Mesenchymal stem cell (in vitro differentiated cells and primary cell): Measurements from ENCODE around the gene REPS1.

ENCODE experiments used
- DNase-seq: peaks from one replicate; pipeline ENCODE4 v3.0.0-alpha.2; 2013
- H2AFZ ChIP-seq: one replicate; pipeline ENCODE4 v1.6.1; 2013; ENCODE audit warnings: low read depth, mild to moderate bottlenecking, control low read depth, inconsistent platforms, low read length, moderate library complexity
- H2AK5ac ChIP-seq: 2 replicates; pipeline ENCODE4 v1.6.1; 2013; ENCODE audit warnings: low read length, moderate library complexity, mild to moderate bottlenecking, inconsistent platforms; ENCODE audit not compliant: severe bottlenecking
- H2BK120ac ChIP-seq: one replicate; pipeline ENCODE4 v1.6.1; 2013; ENCODE audit warnings: low read depth, mild to moderate bottlenecking, inconsistent platforms, low read length, moderate library complexity
- H2BK12ac ChIP-seq, 2 experiments: one replicate each; pipeline ENCODE4 v1.6.1; 2013; ENCODE audit warnings: inconsistent platforms in 2 of 2, low read length in 2 of 2, mild to moderate bottlenecking in 2 of 2, moderate library complexity in 2 of 2, control low read depth in 1 of 2
- H2BK15ac ChIP-seq: one replicate; pipeline ENCODE4 v1.6.1; 2013; ENCODE audit warnings: mild to moderate bottlenecking, low read depth, inconsistent platforms; ENCODE audit not compliant: poor library complexity, severe bottlenecking
- H2BK5ac ChIP-seq: 2 replicates; pipeline ENCODE4 v1.6.1; 2013; ENCODE audit warnings: low read depth, mild to moderate bottlenecking, low read length, control low read depth, inconsistent platforms; ENCODE audit not compliant: poor library complexity, severe bottlenecking
- H3K14ac ChIP-seq, 2 experiments: one replicate each; pipeline ENCODE4 v1.6.1; 2013; ENCODE audit warnings: inconsistent platforms in 2 of 2, low read length in 2 of 2, control low read depth in 1 of 2, mild to moderate bottlenecking in 1 of 2, moderate library complexity in 1 of 2
- H3K18ac ChIP-seq, 2 experiments: one replicate each; pipeline ENCODE4 v1.6.1; 2013; ENCODE audit warnings: inconsistent platforms in 2 of 2, low read length in 2 of 2, control low read depth in 1 of 2, low read depth in 1 of 2, mild to moderate bottlenecking in 1 of 2
- H3K23ac ChIP-seq, 2 experiments: one replicate each; pipeline ENCODE4 v1.6.1; 2013; ENCODE audit warnings: inconsistent platforms in 2 of 2, low read length in 2 of 2, mild to moderate bottlenecking in 2 of 2, moderate library complexity in 2 of 2, control low read depth in 1 of 2
- H3K27ac ChIP-seq: 2 replicates; pipeline ENCODE4 v1.5.1; 2013; ENCODE audit warnings: mild to moderate bottlenecking, moderate library complexity, low read length, control low read depth, inconsistent platforms; ENCODE audit not compliant: poor library complexity, severe bottlenecking
- H3K27me3 ChIP-seq, 2 experiments: 2 replicates each; pipeline versions ENCODE4 v1.6.1 to v1.7.0; 2013; ENCODE audit warnings: low read length in 2 of 2, mild to moderate bottlenecking in 2 of 2, moderate library complexity in 2 of 2, control low read depth in 1 of 2, inconsistent platforms in 1 of 2; ENCODE audit not compliant: control insufficient read depth in 1 of 2, insufficient read depth in 1 of 2
- H3K36me3 ChIP-seq, 2 experiments: 2 replicates each; pipeline versions ENCODE4 v1.6.1 to v1.7.0; 2013; ENCODE audit warnings: low read length in 2 of 2, control low read depth in 1 of 2, inconsistent platforms in 1 of 2, low read depth in 1 of 2, mild to moderate bottlenecking in 1 of 2; ENCODE audit not compliant: insufficient read depth in 2 of 2, control insufficient read depth in 1 of 2
- H3K4ac ChIP-seq, 2 experiments: one replicate each; pipeline ENCODE4 v1.6.1; 2013; ENCODE audit warnings: inconsistent platforms in 2 of 2, low read length in 2 of 2, mild to moderate bottlenecking in 2 of 2, moderate library complexity in 2 of 2, control low read depth in 1 of 2, low read depth in 1 of 2
- H3K4me1 ChIP-seq: 2 replicates; pipeline ENCODE4 v1.6.1; 2013; ENCODE audit warnings: low read depth, low read length, control low read depth; ENCODE audit not compliant: control insufficient read depth, insufficient read depth
- H3K4me2 ChIP-seq: 2 replicates; pipeline ENCODE4 v1.6.1; 2013; ENCODE audit warnings: low read length, mild to moderate bottlenecking, inconsistent platforms; ENCODE audit not compliant: poor library complexity, severe bottlenecking
- H3K4me3 ChIP-seq, 2 experiments: 2 replicates each; pipeline versions ENCODE4 v1.5.1 to v1.7.0; 2013; ENCODE audit warnings: low read length in 2 of 2, mild to moderate bottlenecking in 2 of 2, control low read depth in 1 of 2, low read depth in 1 of 2; ENCODE audit not compliant: insufficient read depth in 1 of 2
- H3K79me1 ChIP-seq: replicated peaks from 2 replicates; pipeline ENCODE4 v1.6.1; 2013; ENCODE audit warnings: mild to moderate bottlenecking, control low read depth, low read length, inconsistent platforms; ENCODE audit not compliant: poor library complexity, severe bottlenecking
- H3K9ac ChIP-seq: 2 replicates; pipeline ENCODE4 v1.7.0; 2013; ENCODE audit warnings: mild to moderate bottlenecking, low read length, moderate library complexity
- H3K9me3 ChIP-seq: 2 replicates; pipeline ENCODE4 v1.7.0; 2013; ENCODE audit warnings: mild to moderate bottlenecking, low read length; ENCODE audit not compliant: control insufficient read depth
- H4K8ac ChIP-seq: one replicate; pipeline ENCODE4 v1.6.1; 2013; ENCODE audit warnings: inconsistent platforms, mild to moderate bottlenecking, low read length, moderate library complexity
- H4K91ac ChIP-seq: one replicate; pipeline ENCODE4 v1.6.1; 2013; ENCODE audit warnings: mild to moderate bottlenecking, low read length, inconsistent platforms
- WGBS: methylation state at CpG from one replicate; pipeline ENCODE4 v1.1.7; 2013; ENCODE audit warnings: mixed read lengths; 5-methylcytosine and 5-hydroxymethylcytosine counted together

The REPS1 gene

GRCh38 chr6:138966870-138967269 lies 21.2 kb downstream of the REPS1 start:
- no peak for DNase-seq
- 96% methylated on average over 4 of the region's 5 CpGs for WGBS
- Histone ChIP-seq H2BK5ac (no peak overlapping the region), H2BK12ac (no peak overlapping the region), H3K4me2 (no peak overlapping the region), H2AFZ (no peak overlapping the region), H3K27ac (no peak overlapping the region), H3K9ac (no peak overlapping the region), H3K79me1 (peaks cover 9% of the 10 kb centered on the region), H4K8ac (no peak overlapping the region), H3K4ac (no peak overlapping the region), H3K18ac (no peak overlapping the region), H3K4me3 (no peak overlapping the region), H3K9me3 (no peaks in the 10 kb centered on the region), H2AK5ac (no peak overlapping the region), H3K23ac (no peak overlapping the region), H3K14ac (no peak overlapping the region), H3K36me3 (no peaks in the 10 kb centered on the region), H3K27me3 (no peaks in the 10 kb centered on the region), H2BK120ac (no peak overlapping the region), H4K91ac (no peak overlapping the region), H2BK15ac (no peak overlapping the region), H3K4me1 (peaks cover 6% of the 10 kb centered on the region)

DNA sequence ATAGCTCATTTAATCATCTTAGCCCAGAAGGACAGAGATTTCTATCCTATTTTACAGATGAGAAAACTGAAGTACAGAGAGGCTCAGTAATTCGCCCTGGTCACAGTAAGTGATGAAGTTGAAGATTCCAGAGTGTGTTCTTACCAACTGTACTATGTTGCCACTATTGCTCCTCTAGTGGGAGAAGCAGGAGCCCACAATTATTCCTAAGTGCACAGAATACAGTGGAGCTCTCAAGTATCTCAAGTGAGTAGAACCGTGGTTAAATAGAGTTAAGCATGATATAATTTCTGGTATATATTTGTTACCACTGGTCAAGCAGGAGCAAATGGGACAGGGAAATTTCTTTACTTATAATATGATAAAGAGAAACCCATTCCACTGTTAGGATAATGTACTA lies 22.1 kb downstream of the REPS1 start:
- no peak overlapping the region for H3K4me2 ChIP-seq
- no peak overlapping the region for H3K4ac ChIP-seq
- H2AFZ ChIP-seq: no peak overlapping the region
- no peak overlapping the region for H4K8ac ChIP-seq
- no peak overlapping the region for H2BK15ac ChIP-seq
- no peak overlapping the region for H3K18ac ChIP-seq
- no peaks in the 10 kb centered on the region for H3K36me3 ChIP-seq
- no peak overlapping the region for H3K27ac ChIP-seq
- H3K23ac ChIP-seq: no peak overlapping the region
- no peak overlapping the region for H4K91ac ChIP-seq
- no peak overlapping the region for H3K4me3 ChIP-seq
- no peak overlapping the region for H3K9ac ChIP-seq
- H3K14ac ChIP-seq: no peak overlapping the region
- peaks cover 3% of the 10 kb centered on the region for H3K4me1 ChIP-seq
- no peak overlapping the region for H2BK5ac ChIP-seq
- no peak overlapping the region for H2BK120ac ChIP-seq
- H3K9me3 ChIP-seq: no peaks in the 10 kb centered on the region
- H2BK12ac ChIP-seq: no peak overlapping the region
- no peaks in the 10 kb centered on the region for H3K27me3 ChIP-seq
- no peak for DNase-seq
- no peak overlapping the region for H2AK5ac ChIP-seq
- peaks cover 13% of the 10 kb centered on the region for H3K79me1 ChIP-seq
- 100% methylated on average over 2 of the region's 2 CpGs for WGBS

DNA sequence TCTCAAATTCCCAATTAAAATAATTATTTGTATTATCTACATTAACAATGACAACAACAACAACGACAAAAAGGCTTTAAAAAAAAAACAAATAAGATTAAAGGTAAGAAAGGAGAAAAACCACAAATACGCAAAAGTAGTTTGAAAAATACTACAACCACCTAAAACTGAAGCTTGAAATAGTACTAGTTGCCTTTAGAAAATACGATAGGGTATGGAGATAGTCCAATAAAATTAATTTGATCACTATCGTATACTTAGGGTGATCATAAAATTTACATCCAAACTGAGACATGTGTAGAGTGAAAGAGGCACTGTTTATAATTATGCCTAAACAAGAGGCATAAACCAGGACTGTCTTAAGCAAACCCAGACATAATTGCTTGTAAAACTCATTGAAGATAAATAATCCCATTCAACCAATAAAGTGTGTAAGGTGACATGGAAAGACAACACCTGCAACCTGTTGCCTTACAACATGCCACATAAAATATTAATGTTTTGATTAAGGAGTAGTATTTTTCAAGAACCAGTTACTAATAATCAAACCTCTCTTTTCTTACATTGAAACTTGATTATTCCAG lies 22.7 kb downstream of the REPS1 start:
- Histone ChIP-seq H2AK5ac (no peak overlapping the region), H3K4me1 (peaks cover under 1% of the 10 kb centered on the region), H3K4me3 (no peak overlapping the region), H2BK15ac (no peak overlapping the region), H3K9ac (no peak overlapping the region), H2BK120ac (no peak overlapping the region), H3K36me3 (no peaks in the 10 kb centered on the region), H3K23ac (no peak overlapping the region), H3K27ac (no peak overlapping the region), H2BK5ac (no peak overlapping the region), H3K9me3 (no peaks in the 10 kb centered on the region), H4K91ac (no peak overlapping the region), H3K27me3 (no peaks in the 10 kb centered on the region), H3K4me2 (no peak overlapping the region), H3K14ac (no peak overlapping the region), H2BK12ac (no peak overlapping the region), H3K79me1 (peaks cover 13% of the 10 kb centered on the region), H3K4ac (no peak overlapping the region), H4K8ac (no peak overlapping the region), H3K18ac (no peak overlapping the region), H2AFZ (no peak overlapping the region)
- no CpG with 5 or more reads among the region's 4 CpGs for WGBS
- no peak for DNase-seq

DNA sequence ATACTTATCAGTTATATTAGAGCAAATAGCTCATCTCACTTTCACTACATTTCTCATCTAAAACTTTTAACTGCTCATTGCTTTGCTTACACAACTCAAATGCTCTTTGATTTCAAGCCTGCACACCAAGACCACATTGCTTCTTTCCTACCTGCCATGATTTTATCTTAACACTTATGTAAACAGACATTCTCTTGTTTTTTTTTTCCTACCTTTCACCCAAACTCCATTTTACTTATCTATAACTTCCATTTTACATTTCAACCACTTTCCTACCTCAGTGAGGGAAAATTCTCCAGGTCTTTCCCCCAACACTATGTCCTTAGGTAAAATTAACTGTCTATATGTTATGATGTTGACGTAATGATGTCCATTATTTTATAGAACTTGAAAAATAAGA lies 24.0 kb downstream of the REPS1 start:
- Histone ChIP-seq H3K27me3 (no peaks in the 10 kb centered on the region), H3K18ac (no peak overlapping the region), H3K9ac (no peak overlapping the region), H3K79me1 (peaks cover 15% of the 10 kb centered on the region), H2BK12ac (no peak overlapping the region), H2AK5ac (no peak overlapping the region), H3K4me1 (no peaks in the 10 kb centered on the region), H3K36me3 (no peaks in the 10 kb centered on the region), H3K23ac (no peak overlapping the region), H3K27ac (no peak overlapping the region), H4K91ac (no peak overlapping the region), H2BK15ac (no peak overlapping the region), H3K4ac (no peak overlapping the region), H2AFZ (no peak overlapping the region), H4K8ac (no peak overlapping the region), H2BK5ac (no peak overlapping the region), H3K4me3 (no peak overlapping the region), H2BK120ac (no peak overlapping the region), H3K4me2 (no peak overlapping the region), H3K9me3 (no peaks in the 10 kb centered on the region), H3K14ac (no peak overlapping the region)
- no peak for DNase-seq
- WGBS: no CpG with 5 or more reads among the region's 1 CpG
